ENCODE results near the gene GHR. TPM values are rescaled to one million over a fixed set of nuclear protein-coding genes. Genes with fewer than 3 reads are reported as not detected.

GHR gene
- total RNA-seq, 1 donor from 2014 or later = 5.4 TPM

GRCh38 chr5:42426016-42426415 is 2.8 kb downstream of the GHR start:
- no peak overlapping the region for H3K4me3 Mint-ChIP-seq (ENCODE audit: unreplicated experiment)
- peaks cover 1% of the 10 kb centered on the region for H3K36me3 Mint-ChIP-seq (ENCODE audit: low read depth)
- TF ChIP-seq CTCF (IDR thresholded peaks at IDR 0.05) = no peak
- H3K4me1 Mint-ChIP-seq (ENCODE audit: low read depth) = no peaks in the 10 kb centered on the region
- no peak for DNase-seq (ENCODE audit: low spot score)
- H3K27ac Mint-ChIP-seq (ENCODE audit: unreplicated experiment) = no peak overlapping the region
- H3K9me3 Mint-ChIP-seq (ENCODE audit: low read depth) = no peaks in the 10 kb centered on the region
- H3K27me3 Mint-ChIP-seq (ENCODE audit: low read depth) = peaks cover 2% of the 10 kb centered on the region

GRCh38 chr5:42429694-42430093 is 6.5 kb downstream of the GHR start:
- DNase-seq (ENCODE audit: low spot score) = no peak
- Mint-ChIP-seq H3K36me3 (ENCODE audit: low read depth) (peaks cover 1% of the 10 kb centered on the region), H3K27ac (ENCODE audit: unreplicated experiment) (no peak overlapping the region), H3K4me3 (ENCODE audit: unreplicated experiment) (no peak overlapping the region), H3K27me3 (ENCODE audit: low read depth) (peaks cover 5% of the 10 kb centered on the region), H3K4me1 (ENCODE audit: low read depth) (peaks cover 9% of the 10 kb centered on the region), H3K9me3 (ENCODE audit: low read depth) (no peaks in the 10 kb centered on the region)
- TF ChIP-seq CTCF (IDR thresholded peaks at IDR 0.05) = no peak

GRCh38 chr5:42434047-42434724 is 10.9 kb downstream of the GHR start:
- Mint-ChIP-seq H3K4me3 (ENCODE audit: unreplicated experiment) (no peak overlapping the region), H3K27ac (ENCODE audit: unreplicated experiment) (no peak overlapping the region), H3K36me3 (ENCODE audit: low read depth) (no peaks in the 10 kb centered on the region), H3K9me3 (ENCODE audit: low read depth) (no peaks in the 10 kb centered on the region), H3K27me3 (ENCODE audit: low read depth) (peaks cover 3% of the 10 kb centered on the region), H3K4me1 (ENCODE audit: low read depth) (peaks cover 9% of the 10 kb centered on the region)
- TF ChIP-seq CTCF (IDR thresholded peaks at IDR 0.05) = no peak
- no peak for DNase-seq (ENCODE audit: low spot score)

- H3K4me3 Mint-ChIP-seq (ENCODE audit: unreplicated experiment) = no peak overlapping the region
- peaks cover 3% of the 10 kb centered on the region for H3K27me3 Mint-ChIP-seq (ENCODE audit: low read depth)
- H3K27ac Mint-ChIP-seq (ENCODE audit: unreplicated experiment) = no peak overlapping the region
- no peak for TF ChIP-seq CTCF (IDR thresholded peaks at IDR 0.05)
- no peaks in the 10 kb centered on the region for H3K36me3 Mint-ChIP-seq (ENCODE audit: low read depth)
- no peak for DNase-seq (ENCODE audit: low spot score)
- H3K4me1 Mint-ChIP-seq (ENCODE audit: low read depth) = peaks cover 9% of the 10 kb centered on the region
- no peaks in the 10 kb centered on the region for H3K9me3 Mint-ChIP-seq (ENCODE audit: low read depth)
Measured at GRCh38 chr5:42436051-42436450, 12.8 kb downstream of the GHR start.

- Mint-ChIP-seq H3K27me3 (ENCODE audit: low read depth) (no peaks in the 10 kb centered on the region), H3K9me3 (ENCODE audit: low read depth) (peaks cover 23% of the 10 kb centered on the region), H3K36me3 (ENCODE audit: low read depth) (peaks cover 4% of the 10 kb centered on the region), H3K27ac (ENCODE audit: unreplicated experiment) (no peak overlapping the region), H3K4me3 (ENCODE audit: unreplicated experiment) (no peak overlapping the region), H3K4me1 (ENCODE audit: low read depth) (peaks cover 2% of the 10 kb centered on the region)
- DNase-seq (ENCODE audit: low spot score) = no peak
- TF ChIP-seq CTCF (IDR thresholded peaks at IDR 0.05) = no peak
Measured at GRCh38 chr5:42454216-42454995, 31.2 kb downstream of the GHR start.
